ENCODE data around the gene LDLRAD3. TPM values are rescaled to one million over a fixed set of nuclear protein-coding genes. Genes with fewer than 3 reads are reported as not detected.
A peak's percentile ranks its signal among the peaks of the same experiment; 100 is the strongest.

Gene LDLRAD3
- total RNA-seq, 1 experiment from 2014 or later: 11.4 TPM

DNA sequence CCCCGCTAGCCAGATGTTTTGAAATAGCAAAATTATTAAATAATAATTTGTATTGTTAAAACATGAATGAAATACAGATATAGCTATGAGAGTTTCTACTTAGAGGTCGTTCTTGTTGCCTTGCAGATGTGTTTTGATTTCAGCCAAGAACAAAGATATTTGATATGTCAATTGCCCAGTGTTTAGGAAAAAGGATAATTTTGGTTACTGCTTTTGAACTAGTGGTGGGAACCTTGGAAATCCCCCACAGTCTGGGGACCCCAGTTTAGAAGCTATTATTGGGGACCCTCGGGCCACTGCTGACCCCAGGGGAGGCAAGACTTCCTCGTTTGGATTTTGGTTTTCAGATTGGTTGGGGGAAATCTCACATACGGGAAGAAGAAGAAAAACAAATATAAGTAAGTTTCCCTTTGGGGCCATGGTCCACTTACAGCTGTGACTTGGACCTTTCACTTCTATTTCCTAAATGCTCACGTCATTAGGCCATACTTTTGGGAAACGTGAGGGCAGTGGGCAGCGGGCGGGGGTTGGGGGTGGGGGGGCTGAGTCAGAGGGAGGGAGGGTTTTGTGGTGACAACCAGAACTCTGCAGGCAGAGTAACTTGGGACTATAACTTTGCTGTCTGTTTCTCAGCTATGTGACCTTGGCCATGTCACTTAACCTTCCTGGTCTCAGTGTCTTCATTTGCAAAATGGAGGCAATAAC, 37.0 kb downstream of the LDLRAD3 start:
- Histone ChIP-seq H3K4me3 (ENCODE audit: insufficient read depth, low read depth, low read length) (no peak overlapping the region), H3K36me3 (replicated peaks; ENCODE audit: control insufficient read depth, insufficient read depth, low read length) (no peaks in the 10 kb centered on the region), H3K27me3 (ENCODE audit: control insufficient read depth, insufficient read depth, low read length) (no peaks in the 10 kb centered on the region)
- DNase-seq: no peak

DNA sequence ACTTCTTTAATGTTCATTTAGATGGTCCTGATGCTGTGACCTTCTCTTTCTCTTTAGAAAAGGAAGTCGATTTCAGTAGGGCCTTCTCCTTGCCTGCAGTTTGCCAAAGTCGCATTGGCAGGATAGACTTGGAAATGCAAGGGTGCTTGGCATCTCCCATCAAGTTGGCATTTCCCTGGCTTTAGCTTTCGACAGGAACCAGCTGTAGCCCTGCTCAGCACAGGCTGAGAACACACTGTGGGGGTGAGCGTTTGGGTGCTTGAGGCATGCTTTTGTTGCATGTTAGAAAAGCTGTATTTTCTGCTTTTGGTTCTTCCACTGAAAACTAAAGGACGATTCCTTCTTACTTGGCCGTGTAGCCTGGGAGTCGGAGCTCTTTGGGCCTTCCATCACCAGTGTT, 37.7 kb downstream of the LDLRAD3 start:
- no peaks in the 10 kb centered on the region for H3K27me3 ChIP-seq (ENCODE audit: control insufficient read depth, insufficient read depth, low read length)
- no peak overlapping the region for H3K4me3 ChIP-seq (ENCODE audit: insufficient read depth, low read depth, low read length)
- no peak for DNase-seq
- no peaks in the 10 kb centered on the region for H3K36me3 ChIP-seq (replicated peaks; ENCODE audit: control insufficient read depth, insufficient read depth, low read length)

DNA sequence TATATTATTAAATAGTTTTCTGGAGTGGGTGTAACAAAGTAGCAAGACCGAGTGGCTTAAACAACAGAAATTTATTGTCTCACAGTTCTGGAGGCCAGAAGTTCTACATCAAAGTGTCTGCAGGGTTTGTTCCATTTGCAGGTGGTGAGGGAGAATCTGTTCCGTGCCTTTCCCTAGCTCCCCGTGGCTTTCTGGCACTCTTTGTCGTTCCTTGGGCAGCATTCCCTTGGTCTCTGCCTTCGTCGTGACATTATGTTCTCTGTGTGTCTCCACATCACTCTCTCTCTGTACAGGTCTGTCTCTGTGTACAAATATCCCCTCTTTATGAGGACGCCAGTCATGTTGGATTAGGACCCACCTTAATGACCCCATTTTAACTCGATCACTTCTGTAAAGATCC, 38.2 kb downstream of the LDLRAD3 start:
- no peak for DNase-seq
- no peak overlapping the region for H3K4me3 ChIP-seq (ENCODE audit: insufficient read depth, low read depth, low read length)
- no peaks in the 10 kb centered on the region for H3K36me3 ChIP-seq (replicated peaks; ENCODE audit: control insufficient read depth, insufficient read depth, low read length)
- H3K27me3 ChIP-seq (ENCODE audit: control insufficient read depth, insufficient read depth, low read length): no peaks in the 10 kb centered on the region

DNA sequence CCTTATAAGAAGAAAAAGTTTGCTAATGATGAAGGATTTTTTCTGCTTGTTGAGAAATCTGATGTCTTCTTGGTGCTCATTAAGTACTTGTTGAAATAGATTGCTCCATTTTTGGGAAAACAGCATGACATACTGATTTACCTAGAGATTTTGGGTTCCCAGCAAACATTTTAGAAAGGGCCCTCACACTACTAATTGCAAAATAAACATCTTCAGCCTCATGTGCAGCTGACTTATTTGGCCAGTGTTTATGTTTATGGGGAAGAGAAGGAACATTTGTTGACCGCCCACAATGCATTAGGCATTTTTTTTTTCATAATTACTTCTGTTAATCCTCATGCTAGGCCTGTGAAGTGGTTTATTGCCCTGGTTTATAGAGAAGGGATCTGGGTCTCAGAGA, 40.1 kb downstream of the LDLRAD3 start:
- DNase-seq: no peak
- no peak overlapping the region for H3K4me3 ChIP-seq (ENCODE audit: insufficient read depth, low read depth, low read length)

DNA sequence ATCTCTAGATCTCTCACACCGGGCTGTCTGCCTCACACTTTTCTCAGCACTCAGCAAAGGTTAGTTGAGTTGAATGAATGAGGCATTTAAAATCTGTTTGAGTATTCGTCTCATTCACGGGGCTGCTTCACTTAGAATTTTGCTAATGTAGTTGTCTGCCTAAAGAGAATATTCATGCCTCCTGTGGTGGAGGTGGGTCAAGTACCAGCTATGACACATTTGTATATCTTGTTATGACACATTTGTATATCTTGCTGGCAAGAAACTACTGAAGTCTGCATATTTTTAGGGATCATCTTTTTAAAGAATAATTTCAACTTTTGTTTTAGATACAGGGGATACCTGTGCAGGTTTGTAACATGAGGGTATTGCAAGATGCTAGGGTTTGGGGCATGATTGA, 43.1 kb downstream of the LDLRAD3 start:
- H3K27me3 ChIP-seq (ENCODE audit: control insufficient read depth, insufficient read depth, low read length): no peaks in the 10 kb centered on the region

More for the DNA sequence above, 40.1 kb downstream of the LDLRAD3 start:
- Histone ChIP-seq H3K27me3 (ENCODE audit: control insufficient read depth, insufficient read depth, low read length) (no peaks in the 10 kb centered on the region), H3K36me3 (replicated peaks; ENCODE audit: control insufficient read depth, insufficient read depth, low read length) (no peaks in the 10 kb centered on the region)

DNA sequence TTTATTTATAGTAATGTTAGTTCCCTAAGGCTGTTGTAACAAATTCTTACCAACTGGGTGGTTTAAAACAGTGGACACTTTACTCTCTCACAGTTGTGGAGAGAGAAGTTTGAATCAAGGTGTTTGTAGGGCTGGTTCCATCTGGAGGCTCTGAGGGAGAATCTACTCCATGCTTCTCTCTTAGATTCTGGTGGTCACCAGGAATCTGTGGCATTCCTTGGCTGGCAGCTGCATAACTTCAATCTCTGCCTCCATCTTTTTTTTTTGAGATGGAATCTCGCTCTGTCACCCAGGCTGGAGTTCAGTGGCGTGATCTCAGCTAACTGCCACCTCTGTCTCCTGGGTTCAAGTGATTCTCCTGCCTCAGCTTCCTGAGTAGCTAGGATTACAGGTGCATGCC, 46.3 kb downstream of the LDLRAD3 start:
- DNase-seq: no peak
- Histone ChIP-seq H3K27me3 (ENCODE audit: control insufficient read depth, insufficient read depth, low read length) (no peaks in the 10 kb centered on the region), H3K36me3 (replicated peaks; ENCODE audit: control insufficient read depth, insufficient read depth, low read length) (no peaks in the 10 kb centered on the region), H3K4me3 (ENCODE audit: insufficient read depth, low read depth, low read length) (no peak overlapping the region)

More for the DNA sequence above, 43.1 kb downstream of the LDLRAD3 start:
- Histone ChIP-seq H3K4me3 (ENCODE audit: insufficient read depth, low read depth, low read length) (no peak overlapping the region), H3K36me3 (replicated peaks; ENCODE audit: control insufficient read depth, insufficient read depth, low read length) (no peaks in the 10 kb centered on the region)
- DNase-seq: no peak

DNA sequence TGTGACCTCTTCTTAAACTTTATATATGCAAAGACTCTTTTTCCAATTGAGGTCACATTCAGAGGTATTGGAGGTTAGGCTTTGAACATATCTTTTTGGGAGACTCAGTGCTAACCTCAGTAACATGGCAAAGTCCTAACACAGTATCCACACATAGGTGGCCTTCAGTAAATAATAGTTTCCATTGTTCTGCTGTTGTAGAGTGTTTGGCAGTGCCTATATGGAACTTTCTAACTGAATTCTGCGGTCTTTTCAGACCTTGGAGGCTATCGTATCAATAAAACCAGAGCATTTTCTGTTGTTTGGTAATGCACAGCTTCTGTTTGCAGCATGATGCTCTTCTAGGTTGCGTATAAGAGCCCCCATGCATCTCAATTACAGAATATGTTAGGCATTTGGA, 47.0 kb downstream of the LDLRAD3 start:
- no peak overlapping the region for H3K4me3 ChIP-seq (ENCODE audit: insufficient read depth, low read depth, low read length)
- H3K27me3 ChIP-seq (ENCODE audit: control insufficient read depth, insufficient read depth, low read length): no peaks in the 10 kb centered on the region
- no peak for DNase-seq
- no peaks in the 10 kb centered on the region for H3K36me3 ChIP-seq (replicated peaks; ENCODE audit: control insufficient read depth, insufficient read depth, low read length)

DNA sequence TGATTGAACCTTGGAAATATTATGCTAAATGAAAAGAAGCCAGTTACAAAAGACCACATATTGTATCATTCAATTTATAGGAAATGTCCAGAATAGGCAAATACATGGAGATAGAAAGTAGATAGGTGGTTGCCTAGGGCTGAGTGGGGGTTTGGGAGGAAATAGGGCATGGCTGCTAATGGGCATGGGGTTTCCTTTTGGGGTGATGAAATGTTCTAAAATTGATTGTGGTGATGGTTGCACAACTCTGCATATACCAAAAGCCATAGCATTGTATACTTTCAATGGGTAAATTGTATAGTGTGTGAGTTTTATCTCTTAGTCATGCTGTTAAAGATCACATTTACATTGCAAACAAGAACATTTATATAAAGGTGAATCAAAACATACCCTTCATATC, 48.7 kb downstream of the LDLRAD3 start:
- no peak for DNase-seq
- no peaks in the 10 kb centered on the region for H3K36me3 ChIP-seq (replicated peaks; ENCODE audit: control insufficient read depth, insufficient read depth, low read length)
- no peaks in the 10 kb centered on the region for H3K27me3 ChIP-seq (ENCODE audit: control insufficient read depth, insufficient read depth, low read length)
- H3K4me3 ChIP-seq (ENCODE audit: insufficient read depth, low read depth, low read length): no peak overlapping the region

DNA sequence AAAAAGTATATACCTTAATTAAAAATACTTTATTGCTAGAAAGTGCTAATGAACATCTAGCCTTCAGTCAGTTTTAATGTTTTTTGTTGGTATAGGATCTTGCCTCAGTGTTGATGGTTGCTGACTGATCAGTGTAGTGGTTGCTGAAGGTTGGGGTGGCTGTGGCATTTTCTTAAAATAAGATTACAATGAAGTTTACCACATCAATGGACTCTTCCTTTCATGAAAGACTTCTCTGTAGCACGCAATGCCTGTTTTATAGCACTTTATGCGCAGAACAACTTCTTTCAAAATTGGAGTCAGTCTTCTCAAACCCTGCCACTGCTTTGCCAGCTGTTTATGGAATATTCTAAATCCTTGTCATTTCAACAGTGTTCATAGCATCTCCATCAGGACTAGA, 50.6 kb downstream of the LDLRAD3 start:
- H3K4me3 ChIP-seq (ENCODE audit: insufficient read depth, low read depth, low read length): no peak overlapping the region
- no peaks in the 10 kb centered on the region for H3K27me3 ChIP-seq (ENCODE audit: control insufficient read depth, insufficient read depth, low read length)
- H3K36me3 ChIP-seq (replicated peaks; ENCODE audit: control insufficient read depth, insufficient read depth, low read length): no peaks in the 10 kb centered on the region; the same call in 1 of the 2 replicates
- no peak for DNase-seq

DNA sequence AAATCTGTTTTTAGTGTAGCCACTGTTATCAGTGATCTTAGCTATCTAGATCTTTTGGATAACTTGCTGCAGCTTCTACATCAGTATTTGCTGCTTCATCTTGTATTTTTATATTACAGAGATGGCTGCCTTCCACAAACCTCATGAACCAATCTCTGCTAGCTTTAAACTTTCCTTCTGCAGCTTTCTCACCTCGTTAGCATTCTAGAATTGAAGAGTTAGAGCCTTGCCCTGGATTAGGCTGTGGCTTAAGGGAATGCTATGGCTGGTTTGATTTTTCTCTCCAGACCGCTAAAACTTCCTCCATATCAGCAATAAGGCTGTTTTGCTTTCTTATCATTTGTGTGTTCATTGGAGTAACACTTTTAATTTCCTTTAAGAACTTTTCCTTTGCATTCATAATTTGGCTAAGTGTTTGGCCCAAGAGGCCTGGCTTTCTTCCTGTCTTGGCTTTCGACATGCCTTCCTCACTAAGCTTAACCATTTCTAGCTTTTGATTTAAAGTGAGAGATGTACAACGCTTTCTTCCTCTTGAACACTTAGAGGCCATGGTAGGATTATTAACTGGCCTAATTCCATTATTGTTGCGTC, 51.9 kb downstream of the LDLRAD3 start:
- no peaks in the 10 kb centered on the region; the same call in 1 of the 2 replicates for H3K36me3 ChIP-seq (replicated peaks; ENCODE audit: control insufficient read depth, insufficient read depth, low read length)
- no peak for DNase-seq
- H3K27me3 ChIP-seq (ENCODE audit: control insufficient read depth, insufficient read depth, low read length): no peaks in the 10 kb centered on the region
- no peak overlapping the region for H3K4me3 ChIP-seq (ENCODE audit: insufficient read depth, low read depth, low read length)

DNA sequence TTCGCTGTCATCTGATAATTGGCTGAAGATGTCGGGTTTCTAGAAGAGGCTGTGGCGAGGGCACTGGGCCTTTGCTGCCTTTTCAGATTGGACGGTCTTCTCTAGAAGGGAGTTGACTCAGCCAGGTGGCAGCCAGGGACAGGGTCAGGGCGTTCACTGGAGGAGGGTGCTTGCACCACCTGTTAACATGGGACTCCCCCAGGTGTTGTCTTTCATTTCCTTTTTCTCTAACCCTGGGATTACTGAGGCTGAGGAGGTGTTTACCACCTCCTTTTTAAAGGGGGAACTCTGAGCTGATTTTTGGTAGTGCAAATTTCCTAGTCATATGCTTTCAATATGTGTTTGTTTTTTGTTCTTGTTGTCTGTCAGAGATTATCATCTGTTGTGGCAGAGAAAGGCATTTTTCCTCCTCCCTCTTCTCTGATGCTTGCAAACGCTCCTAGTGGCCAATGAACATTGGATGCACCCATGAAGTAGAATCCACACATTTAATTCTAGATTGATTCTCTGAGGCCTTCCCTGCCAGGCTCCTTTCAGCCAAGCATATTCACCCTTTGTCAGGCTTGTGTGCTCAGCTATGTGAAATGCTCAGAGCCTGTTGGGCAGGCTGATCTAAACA, 54.1 kb downstream of the LDLRAD3 start:
- H3K27me3 ChIP-seq (ENCODE audit: control insufficient read depth, insufficient read depth, low read length): no peaks in the 10 kb centered on the region
- no peaks in the 10 kb centered on the region; the same call in 1 of the 2 replicates for H3K36me3 ChIP-seq (replicated peaks; ENCODE audit: control insufficient read depth, insufficient read depth, low read length)
- H3K4me3 ChIP-seq (ENCODE audit: insufficient read depth, low read depth, low read length): no peak overlapping the region
- no peak for DNase-seq

DNA sequence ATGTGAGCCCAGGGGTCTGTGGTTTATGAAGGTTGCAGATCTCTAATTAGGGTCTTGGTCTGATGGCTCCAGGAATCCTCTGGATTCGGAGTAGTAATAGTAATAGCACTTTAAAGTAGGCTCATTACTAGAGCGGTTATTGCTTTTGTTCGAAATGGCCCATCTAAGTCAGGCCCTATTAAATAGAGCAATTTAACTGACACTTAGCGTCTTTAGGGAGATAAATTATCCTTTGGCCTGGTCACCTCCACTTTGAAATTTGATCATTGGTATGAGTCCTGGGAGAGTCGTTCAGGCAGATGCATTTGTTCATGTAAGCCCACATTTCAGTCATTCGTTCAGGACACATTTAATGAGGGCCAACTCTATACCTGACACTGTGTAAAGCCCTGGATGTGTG, 54.8 kb downstream of the LDLRAD3 start:
- H3K4me3 ChIP-seq (ENCODE audit: insufficient read depth, low read depth, low read length): no peak overlapping the region
- DNase-seq: no peak
- no peaks in the 10 kb centered on the region for H3K27me3 ChIP-seq (ENCODE audit: control insufficient read depth, insufficient read depth, low read length)
- no peaks in the 10 kb centered on the region; the same call in 1 of the 2 replicates for H3K36me3 ChIP-seq (replicated peaks; ENCODE audit: control insufficient read depth, insufficient read depth, low read length)

DNA sequence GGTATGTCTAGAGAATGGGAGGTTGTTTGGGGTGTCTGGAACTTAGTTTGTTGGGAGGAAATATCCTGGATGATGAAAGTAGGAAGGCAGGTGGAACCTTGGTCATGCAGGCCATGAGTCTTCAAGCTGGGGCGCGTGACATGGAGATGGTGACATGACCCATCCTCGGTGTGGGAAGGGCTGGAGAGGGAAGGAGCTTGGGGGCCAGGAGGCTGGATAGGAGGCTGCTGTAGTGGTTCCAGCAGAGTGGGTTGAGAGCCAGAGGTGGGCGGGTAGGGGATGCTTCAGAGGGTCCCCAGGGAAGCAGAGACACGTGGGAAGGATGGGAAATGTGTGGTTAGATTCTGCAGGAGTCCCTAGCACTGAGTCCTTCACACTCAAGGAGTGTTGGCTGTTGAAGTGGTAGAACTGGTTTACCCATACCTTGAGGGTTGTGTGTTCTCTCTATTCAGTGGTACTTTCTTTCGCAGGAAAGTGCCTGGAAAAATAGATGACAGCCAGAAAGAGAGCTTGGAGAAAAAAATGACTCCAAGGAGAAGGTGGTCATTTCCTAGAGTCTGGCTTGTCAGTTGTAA, 56.8 kb downstream of the LDLRAD3 start:
- Histone ChIP-seq H3K4me3 (ENCODE audit: insufficient read depth, low read depth, low read length) (no peak overlapping the region), H3K36me3 (replicated peaks; ENCODE audit: control insufficient read depth, insufficient read depth, low read length) (no peaks in the 10 kb centered on the region; the same call in 1 of the 2 replicates), H3K27me3 (ENCODE audit: control insufficient read depth, insufficient read depth, low read length) (no peaks in the 10 kb centered on the region)
- no peak for DNase-seq

DNA sequence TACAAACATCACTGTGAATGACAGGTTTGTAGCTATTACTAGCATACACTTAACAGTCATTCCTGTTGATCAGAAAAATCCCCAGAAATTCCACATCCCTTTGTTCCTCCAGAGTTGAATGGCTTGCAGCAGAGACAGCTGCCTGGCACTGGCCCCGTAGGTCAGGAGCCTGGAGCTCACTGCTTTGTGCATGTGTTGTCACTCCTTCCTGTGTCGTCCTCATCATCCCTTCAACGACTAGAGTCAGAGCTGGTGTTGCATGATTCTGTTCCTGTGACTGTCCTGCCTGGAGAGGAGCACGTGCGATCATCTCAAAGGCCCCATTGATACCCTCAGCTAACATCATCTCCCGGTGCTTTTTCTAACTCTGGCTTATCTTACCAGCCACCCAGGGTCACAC, 58.3 kb downstream of the LDLRAD3 start:
- Histone ChIP-seq H3K36me3 (replicated peaks; ENCODE audit: control insufficient read depth, insufficient read depth, low read length) (no peaks in the 10 kb centered on the region; the same call in 1 of the 2 replicates), H3K27me3 (ENCODE audit: control insufficient read depth, insufficient read depth, low read length) (no peaks in the 10 kb centered on the region), H3K4me3 (ENCODE audit: insufficient read depth, low read depth, low read length) (no peak overlapping the region)
- DNase-seq: peak; percentile 39

DNA sequence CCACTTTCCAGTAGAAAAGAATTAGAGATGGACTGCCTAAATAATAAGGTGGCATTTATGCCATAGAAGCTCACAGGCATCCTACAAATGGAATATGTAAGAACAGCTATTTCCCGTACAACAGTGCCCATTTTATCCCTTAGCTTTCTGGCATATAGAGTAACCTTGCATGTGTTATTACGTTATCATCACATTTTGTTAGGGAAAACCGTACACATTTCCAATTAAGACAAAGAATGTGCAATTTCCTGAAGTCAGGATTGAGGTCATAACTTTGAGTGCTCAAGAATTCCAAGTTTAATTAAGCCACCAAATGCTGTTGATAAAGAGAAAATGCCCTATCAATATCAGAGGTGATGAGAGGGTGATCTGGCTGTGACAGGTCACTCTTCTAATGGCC, 58.9 kb downstream of the LDLRAD3 start:
- no peak for DNase-seq
- no peaks in the 10 kb centered on the region for H3K27me3 ChIP-seq (ENCODE audit: control insufficient read depth, insufficient read depth, low read length)

More for the DNA sequence above, 58.9 kb downstream of the LDLRAD3 start:
- no peaks in the 10 kb centered on the region; the same call in 1 of the 2 replicates for H3K36me3 ChIP-seq (replicated peaks; ENCODE audit: control insufficient read depth, insufficient read depth, low read length)
- no peak overlapping the region for H3K4me3 ChIP-seq (ENCODE audit: insufficient read depth, low read depth, low read length)

Data from H7 (cell line).